PC-9 (cell line): ENCODE measurements around the gene PAXX. TPM values are rescaled to one million over a fixed set of nuclear protein-coding genes. Genes with fewer than 3 reads are reported as not detected.

Experiments used
- BruUV-seq: library from RNA; stranded (reverse); fragments of 400-500 nt; replicated peaks from 2 replicates; lab custom pipeline; 2021; lab: Mats Ljungman, UMichigan
- CTCF ChIA-PET: fragments of 300-600 bp; sonication (Branson Sonifier 250); formaldehyde crosslinking; loops from one replicate; lab custom pipeline; 2022; ENCODE audit warnings: antibody characterized with exemption; lab: Charles Lee
- POLR2A ChIA-PET: fragments of 300-600 bp; sonication (Branson Sonifier 250); formaldehyde crosslinking; loops from one replicate; lab custom pipeline; 2022; ENCODE audit warnings: antibody characterized with exemption; ENCODE audit not compliant: unreplicated experiment; lab: Charles Lee
- DNase-seq, 2 experiments: peaks; one replicate each; pipeline versions ENCODE4 v3.0.0 to v3.0.0-alpha.2; 2015 to 2022; ENCODE audit warnings: mixed read lengths in 1 of 2
- H2AFZ ChIP-seq: fragments of 200-600 bp; sonication (generic); 2 replicates; pipeline ENCODE4 v1.8.1; 2017; ENCODE audit warnings: antibody characterized with exemption
- H3F3A ChIP-seq: fragments of 200-600 bp; sonication (generic); 2 replicates; pipeline ENCODE4 v1.8.1; 2017; ENCODE audit warnings: antibody characterized with exemption, mild to moderate bottlenecking, low read depth; ENCODE audit not compliant: insufficient read depth
- H3K27ac ChIP-seq: fragments of 200-600 bp; sonication (generic); 2 replicates; pipeline ENCODE4 v1.6.1; 2016; ENCODE audit warnings: mixed run types
- H3K27me3 ChIP-seq: fragments of 200-600 bp; sonication (generic); 2 replicates; pipeline ENCODE4 v1.6.1; 2016; ENCODE audit warnings: low read depth, mixed run types; ENCODE audit not compliant: insufficient read depth
- H3K36me3 ChIP-seq: fragments of 200-600 bp; sonication (generic); 2 replicates; pipeline ENCODE4 v1.6.1; 2016; ENCODE audit warnings: low read depth, mixed run types
- H3K4me1 ChIP-seq: fragments of 200-600 bp; sonication (generic); replicated peaks from 2 replicates; pipeline ENCODE4 v1.6.1; 2016; ENCODE audit warnings: mixed run types; ENCODE audit not compliant: insufficient read depth
- H3K4me2 ChIP-seq: fragments of 200-600 bp; sonication (generic); 2 replicates; pipeline ENCODE4 v1.6.1; 2017; ENCODE audit warnings: mixed run types
- H3K4me3 ChIP-seq: fragments of 200-600 bp; sonication (generic); 2 replicates; pipeline ENCODE4 v1.6.1; 2016; ENCODE audit warnings: mixed run types
- H3K79me2 ChIP-seq: fragments of 200-600 bp; sonication (generic); 2 replicates; pipeline ENCODE4 v1.6.1; 2017; ENCODE audit warnings: low read depth, mixed run types
- H3K9me2 ChIP-seq: fragments of 200-600 bp; sonication (generic); 2 replicates; pipeline ENCODE4 v1.8.1; 2017; ENCODE audit warnings: mild to moderate bottlenecking; ENCODE audit not compliant: insufficient read depth
- H3K9me3 ChIP-seq: fragments of 200-600 bp; sonication (generic); 2 replicates; pipeline ENCODE4 v1.8.1; 2016; ENCODE audit warnings: low read depth; ENCODE audit not compliant: insufficient read depth
- H4K20me1 ChIP-seq: fragments of 200-600 bp; sonication (generic); 2 replicates; pipeline ENCODE4 v1.8.1; 2017; ENCODE audit not compliant: insufficient read depth
- EZH2 ChIP-seq: fragments of 200-600 bp; sonication (generic); IDR thresholded peaks from 2 replicates; pipeline ENCODE4 v1.8.0; 2017; ENCODE audit warnings: antibody characterized with exemption, low read depth
- intact Hi-C: fragments of 100-400 bp; cut with micrococcal nuclease; formaldehyde crosslinking; loops from one replicate; pipeline ENCODE4 v1.10.0; 2022; ENCODE audit not compliant: unreplicated experiment
- total RNA-seq: library from RNA; stranded (reverse); gene quantifications from 2 replicates; pipeline ENCODE4 v1.2.3, GENCODE V29; 2021
- TF ChIP-seq, protein P1 (sequence below): fragments of 200-600 bp; sonication (generic); conservative IDR thresholded peaks from 2 replicates; pipeline ENCODE4 v1.6.1; 2017; ENCODE audit warnings: mixed run types, antibody characterized with exemption, mild to moderate bottlenecking, moderate library complexity

Gene PAXX
- total RNA-seq, 1 experiment from 2014 or later = 54.9 TPM

GRCh38 chr9:137013571-137013940, 21.3 kb downstream of the PAXX start:
- no peaks in the 10 kb centered on the region for H3K4me1 ChIP-seq
- ChIA-PET POLR2A (interaction anchor here (0.6 kb wide), 1 partner anchor 122 kb away, joined by 4 read pairs; no protein-coding TSS in a partner anchor), CTCF (no interaction called here)
- H3F3A ChIP-seq = no peaks in the 10 kb centered on the region
- no peak overlapping the region for H3K4me3 ChIP-seq
- H3K4me2 ChIP-seq = no peak overlapping the region
- no peaks in the 10 kb centered on the region for H4K20me1 ChIP-seq
- H3K9me2 ChIP-seq = no peaks in the 10 kb centered on the region
- no peaks in the 10 kb centered on the region for H3K27me3 ChIP-seq
- TF ChIP-seq, protein P1, sequence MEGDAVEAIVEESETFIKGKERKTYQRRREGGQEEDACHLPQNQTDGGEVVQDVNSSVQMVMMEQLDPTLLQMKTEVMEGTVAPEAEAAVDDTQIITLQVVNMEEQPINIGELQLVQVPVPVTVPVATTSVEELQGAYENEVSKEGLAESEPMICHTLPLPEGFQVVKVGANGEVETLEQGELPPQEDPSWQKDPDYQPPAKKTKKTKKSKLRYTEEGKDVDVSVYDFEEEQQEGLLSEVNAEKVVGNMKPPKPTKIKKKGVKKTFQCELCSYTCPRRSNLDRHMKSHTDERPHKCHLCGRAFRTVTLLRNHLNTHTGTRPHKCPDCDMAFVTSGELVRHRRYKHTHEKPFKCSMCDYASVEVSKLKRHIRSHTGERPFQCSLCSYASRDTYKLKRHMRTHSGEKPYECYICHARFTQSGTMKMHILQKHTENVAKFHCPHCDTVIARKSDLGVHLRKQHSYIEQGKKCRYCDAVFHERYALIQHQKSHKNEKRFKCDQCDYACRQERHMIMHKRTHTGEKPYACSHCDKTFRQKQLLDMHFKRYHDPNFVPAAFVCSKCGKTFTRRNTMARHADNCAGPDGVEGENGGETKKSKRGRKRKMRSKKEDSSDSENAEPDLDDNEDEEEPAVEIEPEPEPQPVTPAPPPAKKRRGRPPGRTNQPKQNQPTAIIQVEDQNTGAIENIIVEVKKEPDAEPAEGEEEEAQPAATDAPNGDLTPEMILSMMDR = no peak
- TF ChIP-seq EZH2 = no peak
- H3K36me3 ChIP-seq = no peaks in the 10 kb centered on the region
- no peak for DNase-seq
- intact Hi-C loops = no loop called here
- no peaks in the 10 kb centered on the region for H3K9me3 ChIP-seq
- no peak overlapping the region for H3K27ac ChIP-seq
- H3K79me2 ChIP-seq = no peaks in the 10 kb centered on the region
- no TSS peak for BruUV-seq
- no peak overlapping the region for H2AFZ ChIP-seq

- no peak for DNase-seq
Measured at GRCh38 chr9:137014166-137014565, 21.9 kb downstream of the PAXX start.

DNA sequence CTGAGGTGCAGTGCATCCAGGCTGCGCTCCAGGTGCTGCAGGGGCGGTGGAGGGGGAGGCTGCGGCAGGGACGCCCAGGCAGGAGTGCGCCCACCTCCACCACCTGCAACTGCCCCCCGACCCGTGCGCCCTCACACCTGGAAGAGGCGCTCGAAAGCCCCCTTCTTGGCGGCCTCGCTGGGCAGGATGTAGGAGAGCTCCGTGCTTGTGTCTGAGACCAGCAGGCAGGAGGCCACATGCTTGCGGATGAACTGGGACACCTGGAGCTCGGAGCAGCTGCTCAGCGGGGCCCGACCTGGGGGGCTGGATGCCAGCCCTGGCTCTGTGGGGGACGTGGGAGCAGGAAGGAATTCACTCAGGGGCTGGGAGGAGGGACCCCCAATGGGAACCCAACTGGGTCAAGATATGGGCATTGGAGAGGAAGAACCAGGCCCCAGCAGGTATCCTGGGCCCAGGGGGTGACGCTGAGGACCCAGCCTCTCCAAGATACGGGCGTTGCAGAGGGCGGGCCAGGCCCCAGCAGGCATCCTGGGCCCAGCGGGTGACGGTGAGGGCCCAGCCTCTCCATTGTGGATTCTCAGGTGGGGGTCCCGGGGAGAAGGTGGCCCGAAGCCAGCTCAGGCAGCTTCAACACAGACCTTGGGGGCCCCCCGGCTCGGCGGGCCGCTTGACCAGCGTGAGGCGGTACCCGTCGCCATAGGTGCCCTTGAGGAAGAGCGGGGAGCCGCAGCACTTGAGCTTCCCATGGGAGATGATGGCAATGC, 22.7 kb downstream of the PAXX start:
- CTCF ChIA-PET = interaction anchor here (0.7 kb wide), 1 partner anchor 167 kb away, joined by 4 read pairs; no protein-coding TSS in a partner anchor
- no TSS peak for BruUV-seq
- intact Hi-C loops = no loop called here

More at GRCh38 chr9:137014166-137014565, 21.9 kb downstream of the PAXX start:
- POLR2A ChIA-PET = no interaction called here
- no peaks in the 10 kb centered on the region for H3K79me2 ChIP-seq
- BruUV-seq = no TSS peak
- no peak overlapping the region for H3K27ac ChIP-seq
- TF ChIP-seq EZH2 = no peak
- TF ChIP-seq, protein P1 = no peak
- no peak overlapping the region for H2AFZ ChIP-seq
- no peaks in the 10 kb centered on the region for H3K27me3 ChIP-seq
- no peaks in the 10 kb centered on the region for H4K20me1 ChIP-seq
- no peak overlapping the region for H3K4me3 ChIP-seq
- H3K36me3 ChIP-seq = no peaks in the 10 kb centered on the region
- CTCF ChIA-PET = interaction anchor here (0.7 kb wide), 1 partner anchor 167 kb away, joined by 4 read pairs; no protein-coding TSS in a partner anchor
- intact Hi-C loops = no loop called here
- H3F3A ChIP-seq = no peaks in the 10 kb centered on the region
- no peaks in the 10 kb centered on the region for H3K9me3 ChIP-seq
- H3K9me2 ChIP-seq = no peaks in the 10 kb centered on the region
- no peaks in the 10 kb centered on the region for H3K4me1 ChIP-seq
- no peak overlapping the region for H3K4me2 ChIP-seq

More for the DNA sequence above, 22.7 kb downstream of the PAXX start:
- Histone ChIP-seq H3F3A (no peaks in the 10 kb centered on the region), H3K9me2 (no peaks in the 10 kb centered on the region), H3K27me3 (no peaks in the 10 kb centered on the region), H3K9me3 (no peaks in the 10 kb centered on the region), H3K4me3 (no peak overlapping the region), H3K36me3 (no peaks in the 10 kb centered on the region), H3K4me1 (no peaks in the 10 kb centered on the region), H3K79me2 (no peaks in the 10 kb centered on the region), H3K27ac (no peak overlapping the region), H2AFZ (no peak overlapping the region), H3K4me2 (no peak overlapping the region), H4K20me1 (no peaks in the 10 kb centered on the region)
- POLR2A ChIA-PET = no interaction called here
- TF ChIP-seq, protein P1 = no peak
- TF ChIP-seq EZH2 = no peak
- no peak for DNase-seq
